Measurements from ENCODE around the gene TBCK. TPM values are rescaled to one million over a fixed set of nuclear protein-coding genes. Genes with fewer than 3 reads are reported as not detected.
"Not testable (repeated sequence)": the region's sequence is repeated elsewhere in the genome, so short reads cannot be mapped to it uniquely, and the experiment has no call there.

The TBCK gene
- total RNA-seq, 1 donor from 2014 or later = 147 TPM

DNA sequence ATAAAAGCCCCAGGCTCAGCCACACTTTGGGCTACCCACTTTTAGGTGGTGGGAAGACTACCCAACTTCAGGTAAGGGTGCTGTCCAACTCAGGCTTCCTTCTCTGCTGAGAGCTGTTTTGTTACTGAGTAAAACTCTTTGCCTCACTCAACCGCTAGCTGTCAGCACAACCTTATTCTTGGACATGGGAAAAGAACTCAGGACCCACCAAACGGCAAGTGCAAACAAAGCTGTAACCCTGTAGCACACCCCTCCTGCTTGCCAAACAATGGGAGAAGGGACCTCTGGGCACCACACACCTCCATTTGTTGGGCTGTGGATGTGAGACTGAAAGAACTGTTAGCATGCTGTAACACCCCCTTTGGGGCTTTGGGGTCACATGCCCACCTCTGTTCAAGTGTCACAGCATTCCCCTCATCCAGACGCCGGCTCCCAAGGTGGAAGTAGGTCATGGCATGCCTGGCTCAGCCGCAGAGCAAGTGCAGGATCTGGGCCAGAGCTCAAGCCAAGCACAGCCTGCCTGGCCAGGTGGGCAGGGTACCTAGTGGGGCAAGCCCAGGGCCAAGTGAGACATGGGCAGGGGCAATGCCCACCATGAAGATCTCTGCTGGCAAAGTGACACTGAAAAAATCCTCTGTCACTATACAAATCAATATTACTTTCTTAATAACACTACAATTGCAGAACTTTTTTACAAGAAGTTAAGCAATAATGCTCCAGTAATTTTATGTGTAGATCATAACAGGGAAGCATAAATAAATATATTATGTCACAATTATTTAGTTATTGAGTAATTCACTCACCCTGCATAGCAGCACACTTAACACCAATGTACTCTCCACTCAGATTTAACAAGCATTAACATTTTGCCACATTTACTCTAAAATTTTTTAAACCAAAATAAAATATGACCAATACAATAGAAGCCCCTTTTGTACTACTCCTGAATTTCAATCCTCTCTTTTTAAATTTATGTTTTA, 107.2 kb downstream of the TBCK start:
- DNase-seq = no peak

DNA sequence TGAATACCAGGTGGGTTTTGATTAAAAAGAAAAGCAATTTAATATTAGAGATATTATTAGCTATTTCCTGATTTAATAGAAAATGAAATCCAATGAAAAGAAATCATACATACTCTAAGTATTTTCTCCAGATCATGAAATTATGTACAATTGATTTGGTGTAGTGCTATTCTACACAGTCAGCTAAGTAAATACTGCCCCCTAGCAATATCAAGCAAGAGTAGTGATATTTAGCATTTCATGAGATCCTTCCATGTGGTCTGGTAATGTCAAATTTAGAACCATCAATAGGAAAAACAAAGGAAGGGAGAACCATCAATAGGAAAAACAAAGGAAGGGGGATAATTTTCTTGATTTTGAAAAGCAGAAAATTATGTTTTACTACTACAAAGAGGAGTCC, 114.6 kb downstream of the TBCK start:
- DNase-seq = no peak

DNA sequence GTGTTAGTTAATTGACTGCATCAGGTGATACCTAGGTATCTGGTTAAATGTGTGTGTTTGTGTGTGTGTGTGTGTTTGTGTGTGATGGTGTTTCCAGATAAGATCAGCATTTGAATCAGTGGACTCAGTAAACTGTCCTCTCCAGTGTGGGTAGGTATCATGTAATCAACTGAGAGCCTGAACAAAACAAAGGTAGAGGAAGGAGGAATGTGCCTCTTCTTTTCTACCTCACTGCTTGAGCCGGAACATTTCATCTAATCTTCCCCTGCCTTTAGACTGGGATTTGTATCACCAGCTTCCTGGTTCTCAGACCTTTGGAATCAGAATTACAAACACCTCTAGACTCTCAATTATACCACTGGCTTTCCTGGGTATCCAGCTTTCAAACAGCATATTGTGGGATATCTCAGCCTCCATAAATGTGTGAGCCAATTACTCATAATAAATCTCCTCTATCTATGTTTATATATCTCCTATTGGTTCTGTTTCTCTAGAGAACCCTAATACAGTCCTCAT, 120.5 kb downstream of the TBCK start:
- DNase-seq = no peak

GRCh38 chr4:106194801-106195200, 121.2 kb downstream of the TBCK start:
- no peak for DNase-seq

DNA sequence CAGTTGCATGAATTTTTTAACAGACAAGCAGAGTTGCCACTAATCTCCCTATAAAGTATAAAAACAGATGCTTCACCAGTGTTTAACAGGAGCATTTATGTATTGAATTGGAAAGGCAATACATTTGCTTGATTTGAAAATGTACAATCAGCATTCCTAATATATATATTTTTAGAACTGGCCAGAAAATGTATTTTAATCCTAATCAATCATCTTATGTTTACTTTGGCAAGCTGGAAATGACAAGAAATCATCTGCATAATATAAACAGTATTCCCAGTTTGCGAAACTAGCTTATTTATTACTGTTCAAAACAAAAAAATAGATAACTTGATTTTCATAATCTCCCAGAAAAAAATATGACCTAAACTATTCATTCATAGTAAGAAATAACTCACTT, 123.9 kb downstream of the TBCK start:
- DNase-seq = no peak

DNA sequence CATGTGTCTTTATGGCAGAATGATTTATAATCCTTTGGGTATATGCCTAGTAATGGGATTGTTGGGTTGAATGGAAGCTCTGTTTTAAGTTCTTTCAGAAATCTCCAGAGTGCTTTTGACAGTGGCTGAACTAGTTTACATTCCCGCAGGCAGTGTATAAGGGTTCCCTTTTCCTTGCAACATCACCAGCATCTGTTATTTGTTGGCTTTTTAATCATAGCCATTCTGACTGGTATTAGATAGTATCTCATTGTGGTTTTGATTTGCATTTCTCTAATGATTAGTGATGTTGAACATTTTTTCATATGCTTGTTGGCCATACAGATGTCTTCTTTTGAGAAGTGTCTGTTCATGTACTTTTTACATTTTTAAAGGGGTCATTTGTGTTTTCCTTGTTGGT, 129.8 kb downstream of the TBCK start:
- no peak for DNase-seq

GRCh38 chr4:106183551-106183950, 132.5 kb downstream of the TBCK start:
- DNase-seq = no peak

DNA sequence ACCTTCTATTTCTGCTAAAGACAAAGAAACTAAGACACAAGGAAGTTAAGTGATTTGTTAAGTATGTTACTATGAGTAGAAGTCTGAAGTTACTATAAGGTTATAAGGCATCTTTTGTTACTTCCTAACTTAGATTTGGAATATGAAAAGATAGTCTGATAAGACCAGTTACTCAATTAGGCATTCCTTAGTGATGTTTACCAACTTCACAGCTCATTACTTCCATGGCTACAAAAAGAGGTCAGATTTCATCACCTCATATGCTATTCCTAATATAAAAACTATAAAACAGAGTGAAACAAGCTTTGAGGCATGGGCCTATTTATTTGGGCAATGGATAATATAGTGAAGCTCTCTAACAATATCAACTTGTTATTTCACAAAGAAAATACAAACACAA, 143.1 kb downstream of the TBCK start:
- DNase-seq = no peak

- no peak for DNase-seq
These were observed 150.5 kb downstream of the TBCK start for GRCh38 chr4:106165351-106166010.

DNA sequence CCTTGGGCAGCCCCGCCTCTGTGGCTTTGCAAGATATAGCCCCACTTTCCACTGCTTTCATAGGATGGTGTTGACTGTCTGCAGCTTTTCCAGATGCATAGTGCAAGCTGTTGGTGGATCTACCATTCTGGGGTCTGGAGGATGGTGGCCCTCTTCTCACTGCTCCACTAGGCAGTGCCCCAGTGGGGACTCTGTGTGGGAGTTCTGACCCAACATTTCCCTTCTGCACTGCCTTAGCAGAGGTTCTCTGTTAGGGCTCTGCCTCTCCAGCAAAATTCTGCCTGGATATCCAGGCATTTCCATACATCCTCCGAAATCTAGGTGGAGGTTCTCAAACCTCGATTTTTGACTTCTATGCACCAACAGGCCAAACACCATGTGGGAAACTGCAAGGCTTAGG, 153.7 kb downstream of the TBCK start:
- DNase-seq = no peak

GRCh38 chr4:106160560-106160959, 155.4 kb downstream of the TBCK start:
- no peak for DNase-seq

GRCh38 chr4:106149911-106150310, 166.1 kb downstream of the TBCK start:
- no peak for DNase-seq

GRCh38 chr4:106149026-106149425, 167.0 kb downstream of the TBCK start:
- no peak for DNase-seq

- DNase-seq = no peak
These were observed 173.3 kb downstream of the TBCK start for GRCh38 chr4:106142616-106143127.

DNA sequence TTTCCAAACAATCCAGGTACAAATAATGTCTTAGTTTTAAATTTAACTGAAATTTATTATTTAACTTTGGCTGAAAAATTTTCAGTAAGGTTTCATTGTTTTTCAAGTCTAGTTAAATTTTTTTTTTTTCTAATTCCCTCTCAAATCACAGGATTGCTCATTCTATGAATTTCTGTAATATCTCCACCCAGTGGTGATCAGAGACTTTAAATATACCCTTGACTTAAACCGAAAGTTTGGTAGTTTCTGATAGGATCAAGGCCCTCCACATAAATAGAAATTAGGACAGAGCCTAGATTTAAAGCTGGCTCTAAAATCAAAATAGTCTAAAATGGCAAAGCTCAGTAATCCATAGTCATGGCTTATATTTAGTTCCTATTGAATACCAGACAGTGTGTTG, 175.4 kb downstream of the TBCK start:
- DNase-seq = no peak

- DNase-seq = no peak
These were observed 179.2 kb downstream of the TBCK start for GRCh38 chr4:106136777-106137331.

- no peak for DNase-seq
These were observed 184.0 kb downstream of the TBCK start for GRCh38 chr4:106132045-106132444.

DNA sequence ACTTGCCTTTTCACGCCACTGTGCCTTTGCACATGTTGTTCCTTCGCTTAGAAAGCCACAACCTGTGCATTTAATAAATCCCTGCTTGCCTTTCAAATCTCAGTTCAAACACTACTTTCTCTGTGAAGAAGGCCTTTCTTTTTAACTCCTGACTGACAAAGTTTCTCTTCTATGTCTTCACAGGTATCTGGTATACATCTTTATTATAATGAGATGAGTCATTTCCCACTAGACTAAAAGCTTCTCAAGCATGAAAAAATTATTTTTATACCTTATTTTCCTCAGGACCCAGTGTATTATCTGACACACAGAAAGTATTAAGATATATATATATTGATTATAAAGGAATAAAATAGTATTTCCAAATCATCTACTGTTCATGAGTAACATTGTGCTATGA, 189.9 kb downstream of the TBCK start:
- DNase-seq = no peak

DNA sequence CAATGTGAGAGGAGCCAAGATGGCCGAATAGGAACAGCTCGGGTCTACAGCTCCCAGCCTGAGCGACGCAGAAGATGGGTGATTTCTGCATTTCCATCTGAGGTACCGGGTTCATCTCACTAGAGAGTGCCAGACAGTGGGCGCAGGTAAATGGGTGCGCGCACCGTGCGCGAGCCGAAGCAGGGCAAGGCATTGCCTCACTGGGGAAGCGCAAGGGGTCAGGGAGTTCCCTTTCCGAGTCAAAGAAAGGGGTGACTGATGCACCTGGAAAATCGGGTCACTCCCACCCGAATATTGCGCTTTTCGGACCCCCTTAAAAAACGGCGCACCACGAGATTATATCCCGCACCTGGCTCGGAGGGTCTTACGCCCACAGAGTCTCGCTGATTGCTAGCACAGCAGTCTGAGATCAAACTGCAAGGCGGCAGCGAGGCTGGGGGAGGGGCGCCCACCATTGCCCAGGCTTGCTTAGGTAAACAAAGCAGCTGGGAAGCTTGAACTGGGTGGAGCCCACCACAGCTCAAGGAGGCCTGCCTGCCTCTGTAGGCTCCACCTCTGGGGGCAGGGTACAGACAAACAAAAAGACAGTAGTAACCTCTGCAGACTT, 196.0 kb downstream of the TBCK start:
- not testable (repeated sequence) for DNase-seq

DNA sequence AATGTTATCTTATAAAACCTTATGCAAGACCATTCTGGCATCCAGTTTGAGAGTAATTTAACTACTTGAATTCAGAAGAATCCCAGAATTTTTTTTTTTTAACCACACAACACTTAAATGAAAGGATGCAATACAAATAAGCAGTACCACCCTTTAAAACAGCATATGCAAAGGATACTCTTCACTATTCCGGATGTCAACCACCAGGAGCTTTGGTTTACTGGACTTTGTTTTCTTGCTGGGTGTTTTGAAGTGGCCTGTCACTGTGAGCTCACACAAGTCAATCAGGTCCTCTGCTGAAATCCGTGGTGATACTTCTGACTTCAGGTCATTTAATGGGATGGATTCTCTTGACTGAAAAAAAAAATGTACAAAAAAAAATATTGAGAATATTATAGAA, 200.0 kb downstream of the TBCK start:
- no peak for DNase-seq

- DNase-seq = no peak
These were observed 201.7 kb downstream of the TBCK start for GRCh38 chr4:106114270-106114669.

DNA sequence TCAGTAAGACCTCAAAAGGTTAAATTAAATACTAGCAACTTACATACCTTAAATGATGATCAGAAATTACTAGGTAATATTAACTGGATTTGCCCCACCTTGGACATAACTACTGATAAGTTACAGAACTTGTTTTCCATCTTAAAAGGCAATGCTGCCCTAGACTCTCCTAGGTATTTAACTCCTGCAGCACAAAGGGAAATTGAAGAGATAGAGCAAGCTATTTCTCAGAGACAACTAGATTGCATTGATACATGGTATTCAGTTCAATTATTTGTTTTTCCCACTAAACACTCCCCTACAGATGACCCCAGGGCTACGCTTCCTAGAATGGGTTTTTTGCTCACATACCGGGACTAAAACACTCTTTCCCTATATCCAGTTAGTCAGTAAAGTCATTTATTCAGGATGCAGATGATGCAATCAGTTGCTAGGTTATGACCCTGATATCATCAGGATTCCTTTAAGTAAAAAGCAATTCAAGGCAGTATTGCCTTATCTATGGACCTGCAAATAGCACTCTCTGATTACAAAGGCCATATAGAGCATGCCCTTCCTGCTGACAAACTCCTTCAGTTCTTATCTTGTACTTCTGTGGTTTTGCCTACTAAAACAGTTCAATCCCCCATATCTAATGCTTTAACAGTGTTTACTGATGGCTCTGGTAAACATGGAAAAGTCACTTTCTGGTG, 204.1 kb downstream of the TBCK start:
- not testable (repeated sequence) for DNase-seq
